Left lung (tissue), 10 donors: ENCODE results near the gene XCL2. TPM values are rescaled to one million over a fixed set of nuclear protein-coding genes. Genes with fewer than 3 reads are reported as not detected.

Source experiments
- ATAC-seq: fragments of 200-7000 bp; cut with Tn5 transposase; one replicate; pipeline ENCODE4 v1.9.1; 2020; ENCODE audit warnings: moderate library complexity
- DNase-seq, 4 donors: peaks; one replicate each; pipeline ENCODE4 v3.0.0-alpha.2; 2013 to 2020
- H3K27ac ChIP-seq, 2 donors: fragments of 200-600 bp; sonication (generic) in 1 of 2; one replicate each; pipeline versions ENCODE4 v1.5.0 to v1.8.0; 2020 to 2021
- H3K27me3 ChIP-seq, 2 donors: fragments of 200-600 bp; sonication (generic) in 1 of 2; one replicate each; pipeline versions ENCODE4 v1.5.0 to v1.8.0; 2020 to 2021
- H3K36me3 ChIP-seq, 2 donors: fragments of 200-600 bp; sonication (generic) in 1 of 2; one replicate each; pipeline versions ENCODE4 v1.5.0 to v1.8.0; 2020 to 2021
- H3K4me1 ChIP-seq, 2 donors: fragments of 200-600 bp; one replicate each; pipeline ENCODE4 v1.8.0; 2021
- H3K4me3 ChIP-seq, 2 donors: fragments of 200-600 bp; sonication (generic) in 1 of 2; one replicate each; pipeline versions ENCODE4 v1.5.0 to v1.8.0; 2020 to 2021; ENCODE audit warnings: mild to moderate bottlenecking in 1 of 2
- H3K9me3 ChIP-seq, 2 donors: fragments of 200-600 bp; sonication (generic) in 1 of 2; one replicate each; pipeline versions ENCODE4 v1.5.0 to v1.8.0; 2020 to 2021
- intact Hi-C, 2 donors: fragments of 100-400 bp; cut with DNase I; formaldehyde crosslinking; loops; one replicate each; pipeline versions ENCODE4 v1.11.2 to v1.14.2; 2022
- polyA plus RNA-seq, 6 donors: library from polyadenylated mRNA; unstranded; fragments of 120-200 nt; gene quantifications; one replicate each; pipeline ENCODE4 v1.2.1, GENCODE V29; 2013; ENCODE audit not compliant: insufficient read length in 6 of 6
- total RNA-seq, 2 donors: library from RNA; stranded (reverse); fragmentation: NEBNext Ultra II Directional; extraction: Animal tissue kit (Norgen Biotek cat#: 25700); gene quantifications; one replicate each; pipeline ENCODE4 v1.2.1, GENCODE V29; 2021
- TF ChIP-seq, protein P1 (sequence below), 2 donors: fragments of 200-600 bp; sonication (generic) in 1 of 2; IDR thresholded peaks; one replicate each; pipeline versions ENCODE4 v1.5.0 to v1.8.0; 2021; ENCODE audit warnings: antibody characterized with exemption in 2 of 2
- donor health status: DM: no; HTN: yes; CAD: no.
- donor health status: DM: no; HTN: no; CAD: no.

Gene XCL2
- total and polyA plus RNA-seq, 8 donors = 0.39 to 1.5 (median 0.89) TPM; not detected in 1

GRCh38 chr1:168555508-168556046 is 11.8 kb upstream of the XCL2 start:
- DNase-seq (no peak), ATAC-seq (no peak)
- H3K27ac ChIP-seq = no peak overlapping the region
- no peaks in the 10 kb centered on the region for H3K9me3 ChIP-seq
- H3K4me1 ChIP-seq = no peaks in the 10 kb centered on the region
- H3K36me3 ChIP-seq = no peaks in the 10 kb centered on the region
- intact Hi-C loops = no loop called here
- H3K4me3 ChIP-seq = no peak overlapping the region
- TF ChIP-seq, protein P1, sequence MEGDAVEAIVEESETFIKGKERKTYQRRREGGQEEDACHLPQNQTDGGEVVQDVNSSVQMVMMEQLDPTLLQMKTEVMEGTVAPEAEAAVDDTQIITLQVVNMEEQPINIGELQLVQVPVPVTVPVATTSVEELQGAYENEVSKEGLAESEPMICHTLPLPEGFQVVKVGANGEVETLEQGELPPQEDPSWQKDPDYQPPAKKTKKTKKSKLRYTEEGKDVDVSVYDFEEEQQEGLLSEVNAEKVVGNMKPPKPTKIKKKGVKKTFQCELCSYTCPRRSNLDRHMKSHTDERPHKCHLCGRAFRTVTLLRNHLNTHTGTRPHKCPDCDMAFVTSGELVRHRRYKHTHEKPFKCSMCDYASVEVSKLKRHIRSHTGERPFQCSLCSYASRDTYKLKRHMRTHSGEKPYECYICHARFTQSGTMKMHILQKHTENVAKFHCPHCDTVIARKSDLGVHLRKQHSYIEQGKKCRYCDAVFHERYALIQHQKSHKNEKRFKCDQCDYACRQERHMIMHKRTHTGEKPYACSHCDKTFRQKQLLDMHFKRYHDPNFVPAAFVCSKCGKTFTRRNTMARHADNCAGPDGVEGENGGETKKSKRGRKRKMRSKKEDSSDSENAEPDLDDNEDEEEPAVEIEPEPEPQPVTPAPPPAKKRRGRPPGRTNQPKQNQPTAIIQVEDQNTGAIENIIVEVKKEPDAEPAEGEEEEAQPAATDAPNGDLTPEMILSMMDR (IDR thresholded peaks at IDR 0.05) = no peak
- H3K27me3 ChIP-seq = no peaks in the 10 kb centered on the region

GRCh38 chr1:168554603-168555483 is 11.0 kb upstream of the XCL2 start:
- Histone ChIP-seq H3K27me3 (no peaks in the 10 kb centered on the region), H3K36me3 (no peaks in the 10 kb centered on the region), H3K9me3 (no peaks in the 10 kb centered on the region), H3K4me1 (no peaks in the 10 kb centered on the region), H3K27ac (no peak overlapping the region), H3K4me3 (no peak overlapping the region)
- ATAC-seq (no peak), DNase-seq (no peak)
- intact Hi-C loops = no loop called here
- TF ChIP-seq, protein P1 (IDR thresholded peaks at IDR 0.05) = no peak

GRCh38 chr1:168553680-168554553 is 10.1 kb upstream of the XCL2 start:
- Histone ChIP-seq H3K4me1 (no peaks in the 10 kb centered on the region), H3K4me3 (no peak overlapping the region), H3K27ac (no peak overlapping the region), H3K27me3 (no peaks in the 10 kb centered on the region), H3K36me3 (no peaks in the 10 kb centered on the region), H3K9me3 (no peaks in the 10 kb centered on the region)
- TF ChIP-seq, protein P1 (IDR thresholded peaks at IDR 0.05) = no peak
- DNase-seq (no peak), ATAC-seq (no peak)
- intact Hi-C loops = no loop called here

DNA sequence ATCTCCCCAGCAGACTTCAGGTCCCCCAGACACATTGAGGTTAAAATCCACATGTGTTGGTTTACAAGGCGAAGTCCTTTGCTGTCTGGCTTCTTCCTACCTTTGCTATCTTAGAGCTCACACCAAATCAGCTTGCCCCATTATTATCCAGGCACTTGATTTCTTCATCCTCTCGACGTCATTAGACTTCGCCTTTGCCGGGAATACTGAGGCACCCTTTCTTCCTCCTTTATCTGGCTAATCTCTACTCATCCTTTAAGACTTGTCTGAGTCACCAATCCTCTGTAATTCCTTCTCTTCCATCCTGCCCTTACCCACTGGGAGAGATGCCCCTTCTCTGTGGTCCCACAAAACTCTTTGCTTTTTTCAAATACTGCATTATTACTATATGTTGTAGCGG is 9.2 kb upstream of the XCL2 start:
- DNase-seq (no peak), ATAC-seq (no peak)
- no peaks in the 10 kb centered on the region for H3K9me3 ChIP-seq
- H3K36me3 ChIP-seq = no peaks in the 10 kb centered on the region
- no peak overlapping the region for H3K4me3 ChIP-seq
- no peak overlapping the region for H3K27ac ChIP-seq
- intact Hi-C loops = no loop called here
- TF ChIP-seq, protein P1 (IDR thresholded peaks at IDR 0.05) = no peak
- no peaks in the 10 kb centered on the region for H3K27me3 ChIP-seq
- no peaks in the 10 kb centered on the region for H3K4me1 ChIP-seq

GRCh38 chr1:168551688-168552087 is 7.9 kb upstream of the XCL2 start:
- no peaks in the 10 kb centered on the region for H3K27me3 ChIP-seq
- no peaks in the 10 kb centered on the region for H3K4me1 ChIP-seq
- H3K4me3 ChIP-seq = no peak overlapping the region
- H3K36me3 ChIP-seq = no peaks in the 10 kb centered on the region
- TF ChIP-seq, protein P1 (IDR thresholded peaks at IDR 0.05) = no peak
- intact Hi-C loops = no loop called here
- no peak for DNase-seq
- no peaks in the 10 kb centered on the region for H3K9me3 ChIP-seq
- H3K27ac ChIP-seq = no peak overlapping the region
- no peak for ATAC-seq
